Epidermal melanocyte (primary cell): Measurements from ENCODE around the gene ISY1.
"Not testable (repeated sequence)": the region's sequence is repeated elsewhere in the genome, so short reads cannot be mapped to it uniquely, and the experiment has no call there.

Experiments used
- DNase-seq: peaks from one replicate; pipeline ENCODE4 v3.0.0; 2011; ENCODE audit warnings: low spot score; ENCODE audit not compliant: insufficient read length

The ISY1 gene

DNA sequence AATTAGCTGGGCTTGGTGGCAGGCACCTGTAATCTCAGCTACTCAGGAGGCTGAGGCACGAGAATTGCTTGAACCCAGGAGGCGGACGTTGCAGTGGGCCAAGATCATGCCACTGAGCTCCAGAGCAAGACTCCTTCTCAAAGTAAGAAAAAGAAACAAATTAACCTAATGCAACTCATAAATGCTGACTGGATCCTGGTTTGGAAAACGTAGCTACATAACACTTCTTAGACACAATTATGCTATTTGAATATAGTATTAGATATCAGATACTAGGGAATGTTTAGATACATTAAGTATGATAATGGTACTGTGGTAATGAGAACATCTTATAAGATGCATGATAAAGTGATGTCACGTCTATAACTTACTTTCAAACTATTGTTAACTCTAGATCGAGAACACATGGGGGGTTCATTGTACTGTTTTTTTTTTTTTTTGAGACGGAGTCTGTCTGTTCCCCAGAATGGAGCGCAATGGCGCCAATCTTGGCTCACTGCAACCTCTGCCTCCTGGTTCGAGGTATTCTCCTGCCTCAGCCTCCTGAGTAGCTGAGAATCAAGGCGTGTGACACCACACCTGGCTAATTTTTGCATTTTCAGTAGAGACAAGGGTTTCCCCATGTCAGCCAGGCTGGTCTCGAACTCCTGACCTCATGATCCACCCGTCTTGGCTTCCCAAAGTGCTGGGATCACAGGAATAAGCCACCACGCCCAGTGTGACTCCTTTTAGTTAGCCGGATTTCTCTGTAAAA lies 5.9 kb upstream of the ISY1 start:
- DNase-seq, result no peak

DNA sequence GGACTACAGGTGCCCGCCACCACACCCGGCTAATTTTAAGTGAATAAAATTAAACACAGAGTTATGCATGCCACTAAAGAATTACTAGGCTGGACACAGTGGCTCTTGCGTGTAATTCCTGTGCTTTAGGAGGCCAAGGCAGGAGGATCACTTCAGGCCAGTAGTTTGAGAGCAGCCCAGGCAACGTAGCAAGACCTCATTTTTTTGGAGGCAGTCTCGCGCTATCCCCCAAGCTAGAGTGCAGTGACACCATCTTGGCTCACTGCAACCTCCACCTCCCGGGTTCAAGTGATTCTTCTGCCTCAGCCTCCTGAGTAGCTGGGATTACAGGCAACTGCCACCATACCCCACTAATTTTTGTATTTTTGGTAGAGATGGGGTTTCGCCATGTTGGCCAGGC lies 4.7 kb upstream of the ISY1 start:
- DNase-seq, result not testable (repeated sequence)

DNA sequence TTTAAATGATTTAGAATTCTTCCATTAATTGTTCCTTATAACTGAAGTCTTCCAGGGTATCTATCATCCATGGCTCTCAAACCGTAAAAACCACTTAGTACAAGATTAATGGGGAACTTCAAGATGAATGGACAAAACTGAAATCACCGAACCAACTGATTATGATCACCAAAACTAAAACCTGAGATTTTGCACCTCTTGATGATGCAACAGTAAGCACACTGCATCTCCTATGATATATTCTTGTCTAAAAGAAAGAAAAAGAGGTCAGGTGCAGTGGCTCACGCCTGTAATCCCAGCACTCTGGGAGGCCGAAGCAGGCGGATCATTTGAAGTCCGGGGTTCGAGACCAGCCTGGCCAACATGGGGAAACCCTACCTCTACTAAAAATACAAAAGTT lies 3.6 kb upstream of the ISY1 start:
- no peak for DNase-seq

DNA sequence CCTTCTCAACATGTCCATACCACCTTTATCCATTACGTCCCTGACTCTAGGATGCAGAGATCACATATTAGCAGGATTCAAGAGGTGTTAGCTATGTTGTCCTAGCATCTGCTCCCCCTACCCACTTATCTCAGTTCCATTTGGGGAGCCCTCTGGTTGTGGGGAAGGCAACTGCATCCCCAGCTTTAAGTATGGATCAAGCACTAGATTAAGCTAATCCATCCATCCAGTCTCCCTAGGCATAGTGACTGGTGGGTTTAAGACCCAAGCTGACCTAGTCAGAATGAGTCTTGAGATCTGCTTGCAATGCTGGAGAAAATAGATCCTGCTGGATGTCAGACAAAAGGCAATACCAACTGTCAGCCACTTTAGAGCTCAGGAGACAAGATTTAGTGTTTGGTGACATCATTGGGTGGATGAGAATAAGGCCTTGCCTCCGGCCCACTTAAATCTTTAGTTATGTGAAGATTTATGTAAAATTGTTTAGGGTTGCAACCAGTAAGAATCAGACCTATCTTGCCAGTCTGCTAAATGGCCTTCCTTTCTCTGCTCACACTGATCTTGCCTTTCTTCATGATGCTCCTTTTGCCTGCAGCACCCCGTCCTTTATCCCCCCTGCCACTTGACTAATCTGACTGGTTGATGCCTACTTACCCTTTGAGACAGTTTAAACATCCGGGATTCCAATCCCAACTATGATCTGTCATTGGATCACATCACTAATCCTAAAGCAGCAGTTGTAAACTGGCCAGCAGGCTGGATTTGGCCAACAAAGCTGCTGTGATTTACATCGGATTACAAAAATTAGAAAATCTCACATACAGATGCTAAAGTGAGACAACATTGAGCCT lies 2.1 kb upstream of the ISY1 start:
- DNase-seq, result no peak

DNA sequence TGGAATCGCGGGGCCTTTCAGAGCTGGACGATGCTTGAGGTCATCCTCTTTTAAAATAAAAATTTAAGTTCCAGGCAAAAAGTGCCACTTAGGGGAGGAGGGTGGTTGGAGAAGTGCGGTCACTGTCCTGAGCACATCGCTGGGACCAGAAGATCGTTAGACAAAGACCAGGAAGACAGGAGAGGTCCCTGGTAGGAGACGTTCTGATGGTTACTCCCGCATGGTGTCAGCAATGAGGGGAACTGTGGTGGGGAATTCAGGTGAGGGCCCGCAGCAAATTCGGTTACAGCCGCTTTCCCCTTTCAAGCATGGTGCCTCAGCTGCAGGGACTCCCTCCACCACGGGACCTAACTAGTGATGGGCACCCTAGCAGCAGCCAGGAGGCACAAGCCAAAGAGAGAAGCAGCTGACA lies 1.0 kb upstream of the ISY1 start:
- no peak for DNase-seq

DNA sequence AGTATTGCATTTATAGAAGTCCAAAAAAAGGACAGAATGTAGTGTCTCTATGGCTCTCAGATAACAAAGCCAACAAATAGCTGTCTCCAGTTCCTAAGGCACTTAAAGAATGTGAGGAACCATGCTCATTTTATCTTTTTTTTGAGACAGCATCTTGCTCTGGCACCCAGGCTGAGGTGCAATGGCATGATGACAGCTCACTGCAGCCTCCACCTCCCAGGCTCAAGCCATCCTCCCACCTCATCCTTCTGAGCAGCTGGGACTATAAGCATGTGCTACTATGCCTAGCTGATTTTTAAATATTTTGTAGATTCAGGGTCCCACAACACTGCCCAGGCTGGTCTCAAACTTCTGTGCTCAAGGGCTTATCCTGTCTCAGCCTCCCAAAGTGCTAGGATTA lies 16.1 kb downstream of the ISY1 start:
- DNase-seq, result no peak

DNA sequence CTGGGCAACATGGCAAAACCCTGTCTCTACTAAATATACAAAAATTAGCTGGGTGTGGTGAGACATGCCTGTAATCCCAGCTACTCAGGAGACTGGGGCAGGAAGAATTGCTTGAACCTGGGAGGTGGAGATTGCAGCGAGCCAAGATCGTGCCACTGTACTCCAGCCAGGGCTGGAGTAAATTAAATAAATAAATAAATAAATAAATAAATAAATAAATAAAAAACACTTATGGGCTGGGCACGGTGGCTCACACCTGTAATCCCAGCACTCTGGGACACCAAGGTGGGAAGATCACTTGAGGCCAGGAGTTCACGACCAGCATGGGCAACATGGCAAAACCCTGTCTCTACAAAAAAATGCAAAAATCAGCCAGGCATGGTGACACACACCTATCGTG lies 19.9 kb downstream of the ISY1 start:
- DNase-seq, result not testable (repeated sequence)

DNA sequence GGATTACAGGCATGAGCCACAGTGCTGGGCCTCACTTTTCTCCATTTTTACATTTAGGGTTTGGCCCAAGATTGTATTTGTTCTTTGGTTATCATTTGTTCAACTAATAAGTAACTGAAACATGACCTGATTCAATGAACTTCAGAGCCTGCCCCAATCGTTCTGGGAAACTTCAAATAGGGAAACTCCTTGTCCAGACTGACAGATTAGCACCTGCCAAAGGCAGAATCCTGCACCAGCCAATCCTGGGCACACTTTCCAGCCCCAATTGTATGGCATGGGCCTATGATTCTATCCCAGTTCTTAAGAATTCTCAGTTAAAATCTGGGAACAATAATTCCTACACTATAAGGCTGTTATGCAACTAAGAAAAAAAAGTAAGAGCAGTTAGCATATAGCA lies 21.0 kb downstream of the ISY1 start:
- DNase-seq, result no peak

DNA sequence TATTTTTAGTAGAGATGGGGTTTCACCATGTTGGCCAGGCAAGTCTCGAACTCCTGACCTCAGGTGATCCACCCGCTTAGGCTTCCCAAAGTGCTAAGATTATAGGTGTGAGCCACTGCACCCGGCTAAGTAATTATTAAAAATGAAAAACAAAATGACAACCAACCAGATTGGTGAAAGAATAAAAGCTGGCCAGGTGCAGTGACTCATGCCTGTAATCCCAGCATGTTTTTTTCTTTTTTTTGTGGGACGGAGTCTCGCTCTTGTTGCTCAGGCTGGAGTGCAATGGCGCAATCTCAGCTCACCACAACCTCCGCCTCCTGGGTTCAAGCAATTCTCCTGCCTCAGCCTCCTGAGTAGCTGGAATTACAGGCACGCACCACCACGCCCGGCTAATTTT lies 24.6 kb downstream of the ISY1 start:
- DNase-seq, result not testable (repeated sequence)

DNA sequence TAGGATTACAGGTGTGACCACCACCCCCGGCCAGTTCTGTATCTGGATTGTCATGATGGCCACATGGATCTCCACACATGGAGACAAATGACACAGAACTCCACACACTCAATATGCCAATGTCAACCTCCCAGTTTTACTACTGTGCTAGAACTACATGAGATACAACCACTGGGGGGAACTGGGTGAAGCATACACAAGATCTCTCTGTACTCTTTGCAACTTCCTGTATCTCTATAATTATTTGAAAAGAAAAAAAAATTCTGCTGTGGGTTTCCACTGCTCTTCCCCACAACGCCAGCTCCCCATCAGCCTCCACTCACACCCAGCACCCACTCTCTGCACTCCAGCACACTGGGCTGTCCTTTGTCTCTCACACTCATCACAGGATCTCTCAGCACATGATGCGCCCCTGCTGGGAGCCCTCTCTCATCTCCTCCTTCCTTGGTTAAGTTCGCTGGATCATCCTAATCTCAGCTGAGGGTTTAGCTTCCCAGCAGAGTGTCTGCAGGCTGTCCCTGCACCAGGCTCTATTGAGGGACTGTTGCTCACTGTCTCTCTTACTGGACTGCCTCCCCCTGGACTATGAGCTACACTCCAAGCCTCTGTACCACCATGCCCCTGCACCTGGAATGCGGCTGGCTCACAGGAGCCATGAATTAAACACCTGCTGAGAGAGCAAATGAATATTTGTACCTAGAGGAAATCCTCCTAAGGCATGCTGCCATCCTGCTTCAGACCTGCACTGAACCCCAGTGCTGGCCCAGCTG lies 28.6 kb downstream of the ISY1 start:
- peak; percentile 36 for DNase-seq

DNA sequence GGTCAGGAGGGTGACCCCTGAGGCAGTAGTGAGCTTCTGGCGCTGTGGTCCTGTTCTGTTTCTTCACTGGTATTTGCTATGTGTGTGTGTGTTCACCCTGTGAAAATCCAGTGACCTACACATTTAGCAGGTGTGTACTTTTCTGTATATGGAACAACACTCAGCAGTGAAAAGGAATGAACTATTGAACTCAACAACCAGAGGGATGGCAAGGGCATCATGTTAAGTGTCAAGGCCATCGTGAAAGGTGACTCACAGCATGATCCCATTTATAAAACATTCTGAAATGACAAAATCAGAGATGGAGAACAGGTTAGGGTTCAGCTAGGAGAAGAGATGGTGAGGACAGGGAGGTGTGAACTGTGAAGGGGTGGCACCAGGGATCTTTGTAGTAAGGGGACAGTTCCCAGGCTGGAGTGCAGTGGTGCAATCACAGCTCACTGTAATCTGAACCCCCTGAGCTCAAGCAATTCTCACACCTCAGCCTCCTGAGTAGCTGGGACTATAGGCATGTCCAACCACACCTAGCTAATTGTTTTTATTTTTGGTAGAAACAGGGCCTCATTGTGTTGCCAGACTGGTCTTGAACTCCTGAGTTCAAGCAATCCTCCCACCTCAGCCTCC lies 29.3 kb downstream of the ISY1 start:
- DNase-seq, result no peak

DNA sequence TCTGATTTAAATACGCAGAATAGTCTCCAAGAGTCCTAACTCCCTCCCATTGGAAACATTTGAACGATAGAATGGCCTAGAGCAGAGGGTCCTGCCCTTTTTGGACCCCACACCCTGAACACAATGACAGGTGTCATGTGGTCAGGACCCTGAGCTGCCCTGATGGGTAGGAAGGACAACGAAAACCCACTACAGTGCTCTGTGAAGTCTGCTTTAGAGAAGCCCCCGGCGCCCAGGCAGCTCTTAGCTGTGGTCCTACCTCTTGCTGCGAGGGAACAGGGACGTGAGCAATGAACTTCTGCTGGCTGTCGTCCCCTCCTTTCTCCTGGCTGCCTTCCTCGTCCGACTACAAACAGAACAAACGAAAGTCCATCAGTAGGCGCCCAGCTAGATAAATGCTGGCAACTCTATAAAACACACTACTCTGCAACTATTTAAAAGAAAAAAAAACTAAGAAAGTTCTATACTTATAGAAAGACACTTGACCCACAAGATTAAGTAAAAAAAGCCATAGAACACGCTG lies 30.5 kb downstream of the ISY1 start:
- DNase-seq, result no peak

DNA sequence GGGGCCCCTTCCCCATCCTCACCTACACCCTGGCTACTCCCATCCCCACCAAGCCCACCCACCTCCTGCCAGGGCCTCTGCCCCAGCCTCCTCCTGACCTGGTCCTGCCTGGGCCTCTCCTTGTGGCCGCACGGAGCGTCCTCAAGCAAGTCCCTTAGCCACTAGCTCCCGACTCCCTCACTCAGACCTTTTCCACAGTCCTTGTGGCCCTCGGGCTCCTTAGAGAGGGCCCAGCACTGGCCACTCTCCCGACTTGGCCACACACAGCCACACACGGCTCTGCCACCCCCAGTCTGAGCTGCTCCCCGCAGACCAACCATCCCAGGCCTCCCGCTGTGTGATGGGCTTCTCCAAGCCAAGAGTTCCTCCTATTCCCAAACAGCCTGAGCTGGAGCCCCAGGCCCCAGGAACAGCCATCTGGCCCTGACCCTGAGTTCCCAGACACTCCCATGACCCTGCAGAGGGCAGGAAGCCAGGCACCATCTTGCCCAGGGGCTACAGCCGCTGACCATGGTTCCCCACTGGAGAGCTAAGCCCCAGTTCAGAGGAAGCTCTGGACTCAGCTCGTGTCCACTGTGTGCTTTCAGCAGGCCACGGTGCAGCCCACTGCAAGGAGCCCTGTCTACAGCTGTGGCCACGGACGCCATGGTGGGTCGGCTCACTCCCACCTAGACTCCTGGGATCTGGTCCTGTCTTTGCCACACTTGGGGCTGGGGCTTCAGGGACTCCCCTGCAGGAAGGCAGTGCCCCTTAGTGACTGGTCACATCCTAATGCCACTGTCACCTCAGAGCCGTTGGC lies 32.3 kb downstream of the ISY1 start:
- no peak for DNase-seq

DNA sequence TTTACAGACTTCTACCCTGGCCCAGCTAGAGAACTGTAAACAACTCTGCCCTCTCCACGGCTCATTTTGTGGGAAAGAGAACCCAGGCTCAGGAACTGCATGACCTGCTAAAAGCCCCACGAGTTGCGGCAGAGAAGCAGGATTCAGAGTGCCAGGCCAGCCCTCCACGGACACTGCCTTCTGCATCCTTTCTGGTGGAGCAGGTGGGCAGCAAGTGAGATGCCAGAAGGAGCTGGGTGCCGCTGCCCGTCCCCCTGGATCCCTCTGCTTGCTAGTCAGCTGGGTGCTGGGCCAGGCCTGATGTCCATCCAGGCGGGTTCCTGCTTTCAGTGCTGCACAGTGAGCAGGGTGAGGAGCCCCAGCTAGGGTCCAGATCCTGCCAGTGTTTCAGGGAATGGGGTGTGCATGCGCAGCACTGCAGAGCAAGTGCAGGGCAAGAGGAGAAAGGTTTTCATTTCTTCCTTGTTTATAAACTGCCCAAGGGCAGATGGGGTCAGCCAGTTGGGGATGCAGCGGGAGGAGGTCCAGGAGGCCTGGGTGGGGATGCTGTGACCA lies 34.1 kb downstream of the ISY1 start:
- no peak for DNase-seq

DNA sequence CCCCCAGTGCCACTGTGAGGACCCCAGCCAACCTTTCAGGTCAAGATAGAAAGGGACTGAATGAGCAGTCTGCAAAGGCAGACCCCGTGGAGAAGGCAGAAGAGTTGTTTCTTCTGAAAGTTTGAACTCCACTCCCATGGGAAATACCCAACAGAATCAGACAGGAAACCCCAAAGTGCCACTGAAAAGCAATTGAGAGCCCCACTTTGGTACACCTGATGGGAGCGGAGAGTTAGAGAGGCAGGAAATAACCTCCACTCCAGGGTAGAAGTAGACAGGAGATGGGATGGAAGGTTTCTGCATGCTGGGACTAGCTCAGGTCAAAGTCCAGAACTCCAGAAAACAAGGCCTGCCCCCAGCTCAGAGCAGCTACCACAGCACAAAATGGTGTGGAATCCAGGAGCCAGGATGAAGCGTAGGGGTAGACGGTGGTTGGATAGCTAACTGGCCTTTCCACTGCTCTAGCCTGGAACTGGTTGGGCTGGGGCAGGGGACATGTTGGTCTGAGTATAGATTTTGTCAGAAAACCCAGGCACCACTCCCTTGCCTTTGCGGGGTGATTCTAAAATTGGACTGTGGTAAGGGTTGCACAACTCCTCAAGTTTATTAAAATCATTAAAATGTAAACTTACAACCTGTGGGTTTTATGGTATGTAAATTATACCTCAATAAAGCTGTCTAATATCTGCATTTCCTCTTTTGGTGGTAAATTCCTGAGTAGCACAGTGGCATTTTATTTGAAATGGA lies 37.4 kb downstream of the ISY1 start:
- no peak for DNase-seq

DNA sequence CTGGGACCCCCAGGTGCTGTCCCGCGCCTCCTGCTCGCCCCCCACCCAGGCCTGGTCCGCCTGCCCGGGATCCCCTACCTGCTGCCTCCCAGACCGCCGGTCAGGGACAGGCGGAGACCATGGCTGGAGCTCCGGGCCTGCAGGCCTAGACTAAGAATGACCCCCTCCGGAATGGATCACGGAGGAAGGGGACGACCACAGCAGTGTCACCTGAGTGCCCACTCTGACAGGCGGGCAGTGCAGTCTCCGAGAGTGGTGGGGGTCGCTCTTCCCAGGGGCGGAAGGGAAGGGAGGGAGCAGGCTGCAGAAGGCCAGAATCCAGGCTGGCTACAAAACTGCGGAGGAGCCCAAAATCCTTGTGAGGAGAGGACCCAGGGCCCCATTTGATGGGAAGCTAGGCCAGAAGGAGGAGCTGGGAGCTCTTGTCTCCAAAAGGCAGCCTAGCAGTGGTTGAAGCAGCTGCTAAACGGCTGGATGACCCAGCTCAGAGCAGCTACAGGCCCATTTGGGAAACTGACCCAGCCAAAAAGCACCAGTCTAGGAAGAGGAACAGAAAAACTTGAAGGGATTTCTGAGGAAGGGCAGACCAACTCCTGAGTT lies 38.4 kb downstream of the ISY1 start:
- DNase-seq, result no peak

DNA sequence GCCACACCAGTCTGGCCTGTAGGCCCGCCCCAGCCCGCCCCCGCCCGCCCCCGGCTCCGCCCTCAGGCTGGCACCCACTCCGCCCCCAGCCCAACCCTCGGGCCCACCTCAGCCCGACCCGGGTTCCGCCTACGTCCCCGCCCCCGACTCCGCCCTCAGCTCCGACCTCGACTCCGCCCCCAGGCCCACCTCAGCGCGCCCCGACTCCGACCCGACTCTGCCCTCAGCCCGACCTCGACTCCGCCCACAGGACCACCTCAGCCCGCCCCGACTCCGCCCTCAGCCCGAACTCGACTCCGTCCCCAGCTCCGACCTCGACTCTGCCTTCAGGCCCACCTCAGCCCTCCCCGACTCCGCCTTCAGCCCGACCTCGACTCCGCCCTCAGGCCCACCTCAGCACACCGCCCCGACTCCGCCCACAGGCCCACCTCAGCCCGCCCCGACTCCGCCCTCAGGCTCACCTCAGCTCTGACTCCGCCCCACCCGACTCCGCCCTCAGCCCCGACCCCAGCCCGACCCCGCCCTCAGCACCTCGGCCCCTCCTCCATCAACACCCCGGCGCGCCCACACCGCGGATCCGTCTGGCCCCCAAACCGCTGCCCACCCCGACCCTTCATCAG lies 39.0 kb downstream of the ISY1 start, which contains the start of gene RAB43:
RAB43 (minus strand) TSS at position 13 of the 620 bp plus-strand sequence. CDS start 315 bp downstream, outside the sequence.
- DNase-seq, result peak; percentile 92

DNA sequence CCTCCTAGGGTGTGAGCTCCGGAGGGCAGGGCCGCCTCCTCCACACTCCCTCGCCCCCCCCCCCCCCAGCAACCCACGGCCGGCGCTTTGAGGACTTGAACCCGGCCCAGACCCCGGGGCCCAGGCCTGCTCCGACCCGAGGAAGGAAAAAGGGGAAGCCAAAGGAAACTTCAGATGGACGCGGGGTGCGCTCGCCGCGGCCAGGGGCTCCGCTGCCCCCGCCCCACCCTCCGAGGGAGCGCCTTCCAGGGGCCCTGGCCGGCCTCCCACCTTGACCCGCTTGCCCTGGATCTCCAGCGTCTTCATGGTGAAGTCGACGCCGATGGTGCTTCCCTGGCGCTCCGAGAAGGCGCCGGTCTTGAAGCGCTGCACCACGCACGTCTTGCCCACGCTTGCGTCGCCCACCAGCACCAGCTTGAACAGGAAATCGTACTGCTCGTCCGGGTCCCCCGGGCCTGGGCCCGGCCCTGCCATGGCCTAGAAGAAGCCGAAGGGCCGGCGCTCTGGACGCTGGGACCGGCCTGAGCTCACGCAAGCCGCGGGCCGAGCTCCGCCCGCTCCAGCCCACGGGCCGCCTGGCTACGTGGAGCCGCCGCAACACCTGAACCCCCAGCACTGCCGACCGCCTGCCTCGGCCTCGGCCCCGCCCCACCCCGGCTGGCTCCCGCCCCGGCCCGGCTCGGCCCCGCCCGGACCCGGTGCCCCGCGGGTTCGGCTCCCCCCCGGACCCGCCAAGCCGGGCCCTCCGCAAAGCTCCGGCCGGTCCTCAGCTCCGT lies 39.7 kb downstream of the ISY1 start:
- DNase-seq, result no peak
